H7 (cell line): Measurements from ENCODE around the gene MRGPRF. TPM values are rescaled to one million over a fixed set of nuclear protein-coding genes. Genes with fewer than 3 reads are reported as not detected.
A peak's percentile ranks its signal among the peaks of the same experiment; 100 is the strongest.

Experiments
- DNase-seq: peaks from one replicate; pipeline ENCODE4 v3.0.0; 2012
- H3K27me3 ChIP-seq: 2 replicates; pipeline ENCODE4 v1.6.0; 2011; ENCODE audit warnings: mild to moderate bottlenecking, low read length; ENCODE audit not compliant: control insufficient read depth, insufficient read depth
- H3K36me3 ChIP-seq: replicated peaks from 2 replicates; pipeline ENCODE4 v1.5.1; 2011; ENCODE audit warnings: low read length; ENCODE audit not compliant: control insufficient read depth, insufficient read depth
- H3K4me3 ChIP-seq: 2 replicates; pipeline ENCODE4 v1.5.1; 2011; ENCODE audit warnings: low read depth, mild to moderate bottlenecking, control low read depth, low read length, moderate library complexity; ENCODE audit not compliant: insufficient read depth
- total RNA-seq: library from RNA; depleted of rRNA; stranded (reverse); fragments of >200 nt; shearing (Covaris generic); gene quantifications from 2 replicates; pipeline ENCODE4 v1.2.3, GENCODE V29; 2014

Gene MRGPRF
- total RNA-seq, 1 experiment from 2014 or later: 6.5 TPM

DNA sequence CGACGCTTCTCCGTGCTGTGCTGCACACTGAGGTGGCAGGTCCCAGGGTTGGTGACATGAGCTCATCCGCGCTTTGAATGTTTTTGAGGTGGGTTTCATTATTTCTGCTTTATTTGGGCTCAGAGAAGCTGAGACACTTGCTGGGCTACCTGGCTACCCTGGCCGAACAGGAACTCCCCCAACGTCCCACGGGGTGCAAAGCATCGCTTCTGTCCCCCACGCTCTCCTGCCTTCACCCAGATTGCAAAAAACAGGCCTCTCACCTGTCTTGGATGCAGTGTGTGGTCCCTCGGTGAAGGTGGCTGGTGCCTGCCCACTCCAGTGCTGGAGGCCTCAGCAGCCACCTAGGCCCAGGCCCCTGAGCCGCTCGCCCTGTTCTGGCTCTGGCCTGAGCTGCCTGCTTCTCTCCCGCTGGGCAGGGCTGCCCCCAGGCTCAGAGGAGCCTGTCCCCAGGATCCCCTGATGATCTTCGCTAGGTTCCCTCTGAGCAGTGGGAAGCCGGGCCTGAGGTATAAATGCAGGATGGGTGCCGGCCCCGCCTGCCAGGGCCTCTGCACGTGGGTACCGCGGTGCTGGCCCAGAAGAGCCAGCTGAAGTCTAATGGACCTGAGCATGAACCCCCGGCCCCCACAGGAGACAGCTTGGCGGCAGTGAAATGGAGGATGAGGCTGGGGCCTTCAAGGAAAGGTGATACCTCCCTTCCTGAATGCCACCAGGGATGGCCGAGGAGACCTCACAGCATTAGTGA, 16.5 kb downstream of the MRGPRF start:
- DNase-seq: no peak
- Histone ChIP-seq H3K4me3 (no peak overlapping the region), H3K27me3 (no peaks in the 10 kb centered on the region), H3K36me3 (no peaks in the 10 kb centered on the region)

GRCh38 chr11:68994894-68995285, 18.2 kb downstream of the MRGPRF start:
- Histone ChIP-seq H3K27me3 (no peaks in the 10 kb centered on the region), H3K36me3 (no peaks in the 10 kb centered on the region), H3K4me3 (no peak overlapping the region)
- DNase-seq: no peak

- no peaks in the 10 kb centered on the region for H3K27me3 ChIP-seq
- DNase-seq: peak; percentile 30
- no peak overlapping the region for H3K4me3 ChIP-seq
- no peaks in the 10 kb centered on the region for H3K36me3 ChIP-seq
These were observed 18.7 kb downstream of the MRGPRF start for GRCh38 chr11:68994161-68994893.

GRCh38 chr11:68993546-68993945, 19.5 kb downstream of the MRGPRF start:
- no peak overlapping the region for H3K4me3 ChIP-seq
- H3K27me3 ChIP-seq: no peaks in the 10 kb centered on the region
- H3K36me3 ChIP-seq: no peaks in the 10 kb centered on the region
- no peak for DNase-seq

GRCh38 chr11:68992743-68993255, 20.2 kb downstream of the MRGPRF start:
- no peaks in the 10 kb centered on the region for H3K27me3 ChIP-seq
- no peak for DNase-seq
- no peak overlapping the region for H3K4me3 ChIP-seq

DNA sequence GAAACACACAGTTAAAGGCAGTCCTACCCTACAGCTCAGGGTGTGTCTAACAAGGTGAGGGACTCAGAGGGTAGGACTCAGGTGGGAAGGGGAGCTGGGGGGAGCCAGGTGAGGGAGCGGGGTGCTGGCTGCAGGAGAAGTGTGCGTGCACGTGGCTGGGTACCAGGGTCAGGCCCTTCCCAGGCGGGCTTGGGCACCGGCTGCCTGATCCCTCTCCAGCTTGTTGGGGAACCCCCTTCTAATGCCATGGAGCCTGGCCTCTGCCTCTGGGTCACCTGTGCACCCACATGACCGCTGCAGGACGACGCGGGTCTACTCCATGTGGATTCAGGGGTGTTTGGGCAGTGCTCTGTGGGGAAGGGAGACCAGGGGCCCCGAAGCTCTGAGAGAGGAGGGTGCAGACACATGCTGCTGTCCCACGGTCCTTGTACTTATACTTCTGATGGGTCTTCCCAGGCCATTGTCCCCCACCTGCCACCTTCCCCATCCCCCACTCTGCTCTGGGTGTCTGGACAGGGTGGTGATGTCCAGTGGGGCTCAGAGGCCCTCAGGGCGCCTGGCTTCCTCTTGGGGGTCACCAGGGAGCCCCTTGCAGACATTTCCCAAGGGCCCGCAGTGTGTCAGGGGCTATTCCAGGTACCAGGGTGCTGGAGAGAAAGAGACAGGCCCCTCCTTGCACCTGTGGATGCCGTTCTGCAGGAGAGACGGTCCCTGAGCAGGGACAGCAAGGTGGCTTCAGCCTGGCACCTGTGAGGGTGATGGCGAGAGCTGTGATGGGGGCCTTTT, 21.9 kb downstream of the MRGPRF start:
- H3K36me3 ChIP-seq: no peaks in the 10 kb centered on the region; the same call in 1 of the 2 replicates
- H3K27me3 ChIP-seq: no peaks in the 10 kb centered on the region
- no peak overlapping the region for H3K4me3 ChIP-seq
- peak; percentile 23 for DNase-seq

More at GRCh38 chr11:68992743-68993255, 20.2 kb downstream of the MRGPRF start:
- H3K36me3 ChIP-seq: no peaks in the 10 kb centered on the region

- no peaks in the 10 kb centered on the region for H3K27me3 ChIP-seq
- H3K36me3 ChIP-seq: no peaks in the 10 kb centered on the region; the same call in 1 of the 2 replicates
- no peak for DNase-seq
- H3K4me3 ChIP-seq: no peak overlapping the region
These were observed 23.0 kb downstream of the MRGPRF start for GRCh38 chr11:68989936-68990606.

DNA sequence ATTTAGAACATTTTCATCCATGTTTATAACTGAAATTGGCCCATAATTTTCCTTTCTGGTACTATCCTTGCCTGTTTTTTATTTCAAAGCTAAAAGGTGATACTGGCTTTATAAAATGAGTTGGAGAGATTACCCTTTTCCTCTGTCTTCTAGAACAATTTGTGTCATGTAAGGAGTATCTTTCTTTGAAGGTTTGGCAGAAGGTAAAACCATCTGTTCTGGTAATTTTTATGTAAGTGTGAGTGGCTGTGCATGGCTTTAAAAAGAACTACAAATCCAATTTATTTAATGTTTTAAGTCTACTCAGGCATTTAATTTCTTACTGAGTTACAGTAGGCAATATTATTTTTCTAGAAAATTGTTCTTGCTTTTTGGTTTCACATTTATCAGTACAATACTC, 24.6 kb downstream of the MRGPRF start:
- Histone ChIP-seq H3K36me3 (no peaks in the 10 kb centered on the region; the same call in 1 of the 2 replicates), H3K27me3 (no peaks in the 10 kb centered on the region), H3K4me3 (no peak overlapping the region)
- no peak for DNase-seq

GRCh38 chr11:68987211-68987610, 25.8 kb downstream of the MRGPRF start:
- H3K36me3 ChIP-seq: no peaks in the 10 kb centered on the region; the same call in 1 of the 2 replicates
- H3K27me3 ChIP-seq: no peaks in the 10 kb centered on the region
- H3K4me3 ChIP-seq: no peak overlapping the region
- DNase-seq: no peak

GRCh38 chr11:68983801-68984200, 29.2 kb downstream of the MRGPRF start:
- no peak overlapping the region for H3K4me3 ChIP-seq
- no peaks in the 10 kb centered on the region; the same call in 1 of the 2 replicates for H3K36me3 ChIP-seq
- no peaks in the 10 kb centered on the region for H3K27me3 ChIP-seq
- DNase-seq: no peak

DNA sequence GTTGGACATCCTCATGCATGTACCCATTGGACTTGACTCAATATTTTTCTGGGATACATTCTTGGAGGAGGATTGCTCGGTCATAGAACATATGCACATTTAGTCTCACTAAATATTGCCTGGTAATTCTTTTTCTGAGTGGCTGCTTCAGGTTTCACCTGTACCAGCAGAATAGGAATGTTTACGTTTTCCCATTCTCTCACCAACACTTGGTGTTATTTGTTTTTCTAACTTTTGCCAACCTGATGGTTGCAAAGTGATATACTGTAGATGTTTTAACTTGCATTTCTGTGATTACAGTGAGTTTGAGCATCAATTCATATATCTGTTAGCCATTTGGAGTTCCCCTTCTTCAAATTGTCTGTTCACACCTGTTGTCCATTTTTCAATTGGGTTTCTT, 30.9 kb downstream of the MRGPRF start:
- Histone ChIP-seq H3K27me3 (no peaks in the 10 kb centered on the region), H3K36me3 (no peaks in the 10 kb centered on the region; the same call in 1 of the 2 replicates)

GRCh38 chr11:68980776-68981065, 32.3 kb downstream of the MRGPRF start, which contains the start of gene MRGPRD:
Gene MRGPRD, minus strand, starts transcription at chr11:68980986. Its CDS starts 0 bp downstream, at chr11:68980986.
- no peaks in the 10 kb centered on the region for H3K27me3 ChIP-seq
- no peak within 1 kb of the TSS for H3K4me3 ChIP-seq
- H3K36me3 ChIP-seq: no peaks in the 10 kb centered on the region
- DNase-seq: no peak

More for the DNA sequence above, 30.9 kb downstream of the MRGPRF start:
- no peak for DNase-seq
- H3K4me3 ChIP-seq: no peak overlapping the region

DNA sequence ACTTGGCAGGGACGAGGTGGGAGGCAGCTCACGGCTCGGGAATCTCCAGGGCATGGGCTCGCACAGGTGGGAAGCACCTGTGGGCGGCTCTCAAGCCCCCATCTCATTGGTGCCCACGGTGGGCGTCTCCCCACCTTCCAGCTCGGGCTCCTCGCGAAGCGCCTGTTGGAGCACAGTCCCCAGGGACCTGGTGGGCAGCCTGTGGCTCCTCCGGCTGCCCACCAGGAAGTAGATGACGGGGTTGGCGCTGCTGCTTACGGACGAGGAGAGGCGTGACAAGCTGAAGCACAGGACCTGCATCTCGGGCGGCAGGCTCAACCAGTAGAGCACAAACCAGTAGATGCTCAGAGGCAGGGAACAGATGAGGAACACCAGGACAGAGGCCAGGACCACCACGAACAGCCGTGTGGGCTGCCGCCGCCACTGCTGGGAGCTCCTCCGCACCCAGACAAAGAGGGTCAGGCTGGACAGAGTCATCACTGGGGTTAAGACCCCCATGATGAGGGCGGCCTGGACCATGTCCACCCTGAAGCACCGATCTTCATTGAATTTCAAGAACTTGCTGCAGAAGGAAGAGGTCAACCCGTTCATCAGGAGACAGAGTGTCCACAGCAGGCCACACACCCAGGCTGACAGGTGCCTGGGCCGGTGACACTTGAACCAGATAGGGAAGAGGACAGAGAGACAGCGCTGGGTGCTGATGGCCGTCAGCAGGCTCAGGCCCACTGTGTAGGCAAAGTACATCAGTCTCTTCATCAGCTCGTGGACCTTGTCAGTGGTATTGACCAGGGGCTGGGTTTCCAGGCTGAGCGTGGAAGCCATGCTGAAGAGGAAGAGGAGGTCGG, 32.9 kb downstream of the MRGPRF start:
- peak; percentile 56 for DNase-seq
- no peaks in the 10 kb centered on the region for H3K27me3 ChIP-seq
- H3K4me3 ChIP-seq: no peak overlapping the region
- no peaks in the 10 kb centered on the region for H3K36me3 ChIP-seq
